KMS-11 (cell line): Measurements from ENCODE around the gene TRAK1.

Experiments
- H2AFZ ChIP-seq: fragments of 200-600 bp; sonication (generic); 2 replicates; pipeline ENCODE4 v1.6.1; 2016; ENCODE audit warnings: antibody characterized with exemption, mixed run types, low read depth
- H3K27ac ChIP-seq: fragments of 200-600 bp; sonication (generic); 2 replicates; pipeline ENCODE4 v1.6.1; 2016; ENCODE audit warnings: mild to moderate bottlenecking, mixed run types
- H3K27me3 ChIP-seq: fragments of 200-600 bp; sonication (generic); 2 replicates; pipeline ENCODE4 v1.6.1; 2017; ENCODE audit warnings: mild to moderate bottlenecking, low read depth, mixed run types, moderate library complexity; ENCODE audit not compliant: insufficient read depth
- H3K36me3 ChIP-seq: fragments of 200-600 bp; sonication (generic); 2 replicates; pipeline ENCODE4 v1.6.1; 2017; ENCODE audit warnings: mild to moderate bottlenecking, mixed run types; ENCODE audit not compliant: insufficient read depth
- H3K4me1 ChIP-seq: fragments of 200-600 bp; sonication (generic); 2 replicates; pipeline ENCODE4 v1.6.1; 2016; ENCODE audit warnings: mild to moderate bottlenecking, low read depth, mixed run types; ENCODE audit not compliant: poor library complexity, severe bottlenecking
- H3K4me2 ChIP-seq: fragments of 200-600 bp; sonication (generic); 2 replicates; pipeline ENCODE4 v1.7.0; 2016; ENCODE audit warnings: mild to moderate bottlenecking, mixed run types
- H3K4me3 ChIP-seq: fragments of 200-600 bp; sonication (generic); IDR thresholded peaks from 2 replicates; pipeline ENCODE4 v1.6.1; 2017; ENCODE audit warnings: low read depth, low read length, mixed read lengths; ENCODE audit not compliant: insufficient read depth
- H3K79me2 ChIP-seq: fragments of 200-600 bp; sonication (generic); 2 replicates; pipeline ENCODE4 v1.6.1; 2016; ENCODE audit warnings: low read depth, mixed run types; ENCODE audit not compliant: insufficient read depth
- H3K9ac ChIP-seq: fragments of 200-600 bp; sonication (generic); 2 replicates; pipeline ENCODE4 v1.6.1; 2016; ENCODE audit warnings: mild to moderate bottlenecking, mixed run types
- H4K20me1 ChIP-seq: fragments of 200-600 bp; sonication (generic); 2 replicates; pipeline ENCODE4 v1.6.1; 2016; ENCODE audit warnings: mild to moderate bottlenecking, mixed run types; ENCODE audit not compliant: insufficient read depth
- CTCF ChIP-seq: fragments of 200-600 bp; sonication (generic); conservative IDR thresholded peaks from 2 replicates; pipeline ENCODE4 v1.6.1; 2017; ENCODE audit warnings: low read depth, mild to moderate bottlenecking, antibody characterized with exemption, low read length, moderate library complexity, mixed read lengths

The TRAK1 gene

GRCh38 chr3:42216931-42217333 is 125.8 kb downstream of the TRAK1 start:
- Histone ChIP-seq H3K36me3 (no peaks in the 10 kb centered on the region), H2AFZ (no peak overlapping the region), H3K27ac (no peak overlapping the region), H4K20me1 (no peaks in the 10 kb centered on the region), H3K27me3 (no peaks in the 10 kb centered on the region), H3K9ac (no peak overlapping the region), H3K4me1 (peaks cover 40% of the 10 kb centered on the region), H3K4me3 (no peak overlapping the region), H3K4me2 (no peak overlapping the region), H3K79me2 (no peaks in the 10 kb centered on the region)
- no peak for TF ChIP-seq CTCF

- H3K36me3 ChIP-seq: no peaks in the 10 kb centered on the region
Observed at GRCh38 chr3:42220436-42221121, 129.4 kb downstream of the TRAK1 start.

GRCh38 chr3:42222942-42223693 is 132.0 kb downstream of the TRAK1 start:
- no peak overlapping the region for H3K4me2 ChIP-seq
- no peaks in the 10 kb centered on the region for H3K79me2 ChIP-seq
- H3K4me1 ChIP-seq: no peaks in the 10 kb centered on the region
- no peak overlapping the region for H3K27ac ChIP-seq
- H3K27me3 ChIP-seq: no peaks in the 10 kb centered on the region
- no peak overlapping the region for H3K9ac ChIP-seq
- H3K36me3 ChIP-seq: no peaks in the 10 kb centered on the region
- TF ChIP-seq CTCF: no peak
- H3K4me3 ChIP-seq: no peak overlapping the region
- H4K20me1 ChIP-seq: no peaks in the 10 kb centered on the region
- H2AFZ ChIP-seq: no peak overlapping the region

More at GRCh38 chr3:42220436-42221121, 129.4 kb downstream of the TRAK1 start:
- H3K9ac ChIP-seq: no peak overlapping the region
- no peak overlapping the region for H3K4me3 ChIP-seq
- H2AFZ ChIP-seq: no peak overlapping the region
- H3K79me2 ChIP-seq: no peaks in the 10 kb centered on the region
- H3K4me1 ChIP-seq: peaks cover 10% of the 10 kb centered on the region
- no peak overlapping the region for H3K27ac ChIP-seq
- TF ChIP-seq CTCF: no peak
- no peak overlapping the region for H3K4me2 ChIP-seq
- H3K27me3 ChIP-seq: no peaks in the 10 kb centered on the region
- no peaks in the 10 kb centered on the region for H4K20me1 ChIP-seq

DNA sequence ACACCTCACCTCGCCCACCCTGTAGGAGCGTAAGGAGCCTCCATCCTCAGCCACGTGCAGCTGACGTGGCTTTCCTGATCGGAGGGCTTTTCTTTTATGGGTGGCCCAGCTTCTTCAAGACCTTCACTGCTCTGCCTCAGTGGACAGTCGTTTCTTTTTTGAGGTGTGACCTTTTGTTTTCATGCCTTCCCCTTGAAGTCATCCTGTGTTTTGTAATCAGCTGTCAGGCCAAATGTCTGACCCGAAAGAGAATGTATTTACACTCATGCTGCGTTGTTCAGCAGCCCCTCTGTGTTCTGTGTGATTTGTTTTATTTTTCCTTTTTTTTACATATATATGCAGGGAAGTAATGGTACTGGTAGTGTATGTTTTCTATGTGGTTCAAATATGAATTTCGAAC is 133.0 kb downstream of the TRAK1 start:
- Histone ChIP-seq H3K9ac (no peak overlapping the region), H3K4me2 (no peak overlapping the region), H2AFZ (no peak overlapping the region), H3K27ac (no peak overlapping the region), H3K4me1 (no peaks in the 10 kb centered on the region), H3K36me3 (no peaks in the 10 kb centered on the region), H4K20me1 (no peaks in the 10 kb centered on the region), H3K27me3 (no peaks in the 10 kb centered on the region), H3K4me3 (no peak overlapping the region), H3K79me2 (no peaks in the 10 kb centered on the region)
- no peak for TF ChIP-seq CTCF
